ENCODE measurements around the gene SUCO. TPM values are rescaled to one million over a fixed set of nuclear protein-coding genes. Genes with fewer than 3 reads are reported as not detected.

Gene SUCO
- total and polyA plus RNA-seq, 2 donors (not counting 3 experiments of a cell fraction or from before 2014, with no cell fraction given), result 5.1 to 27.2 TPM

DNA sequence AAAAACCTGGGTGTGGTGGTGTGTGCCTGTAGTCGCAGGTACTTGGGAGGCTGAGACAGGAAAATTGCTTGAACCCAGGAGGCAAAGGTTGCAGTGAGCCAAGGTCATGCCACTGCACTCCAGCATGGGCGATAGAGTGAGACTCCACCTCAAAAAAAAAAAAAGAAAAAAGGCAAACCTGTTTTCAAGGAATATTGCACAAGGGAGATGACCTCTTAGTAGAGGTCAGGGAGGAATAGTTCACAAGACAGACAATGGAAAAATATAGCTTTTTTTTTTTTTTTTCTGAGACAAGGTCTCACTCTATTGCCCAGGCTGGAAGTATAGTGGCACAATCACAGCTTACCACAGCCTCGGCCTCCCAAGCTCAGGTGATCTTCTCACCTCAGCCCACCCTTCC is 22.5 kb upstream of the SUCO start:
- Histone ChIP-seq H3K4me1 (ENCODE audit: control insufficient read depth, extremely low read depth, insufficient read depth, low read length) (no peaks in the 10 kb centered on the region), H3K36me3 (ENCODE audit: control insufficient read depth in 2 of 2, extremely low read depth in 1 of 2, insufficient read depth in 2 of 2, low read length in 2 of 2) (no peaks in the 10 kb centered on the region), H3K9me1 (replicated peaks; ENCODE audit: control insufficient read depth, extremely low read depth, insufficient read depth, low read length) (no peaks in the 10 kb centered on the region), H3K9ac (replicated peaks; ENCODE audit: extremely low read depth, insufficient read depth, low read length) (no peak overlapping the region), H3K4me2 (ENCODE audit: insufficient read depth, low read length) (no peak overlapping the region), H3K27ac (ENCODE audit: insufficient read depth, low read depth, low read length) (no peak overlapping the region), H3K4me3 (replicated peaks in 1 of 3; ENCODE audit: insufficient read depth in 1 of 3, low read depth in 1 of 3, low read length in 3 of 3) (no peak overlapping the region), H3K27me3 (ENCODE audit: control insufficient read depth in 2 of 2, insufficient read depth in 2 of 2, low read length in 2 of 2) (peaks cover 0 to 7% of the 10 kb centered on the region in 2 experiments), H4K20me1 (replicated peaks; ENCODE audit: control insufficient read depth, extremely low read depth, insufficient read depth, low read length) (no peaks in the 10 kb centered on the region), H2AFZ (ENCODE audit: low read depth, low read length) (no peak overlapping the region), H3K9me3 (replicated peaks; ENCODE audit: control insufficient read depth, insufficient read depth, low read length) (no peaks in the 10 kb centered on the region), H3K79me2 (ENCODE audit: control insufficient read depth, insufficient read depth, low read length) (no peaks in the 10 kb centered on the region)
- POLR2A ChIA-PET, result interaction anchor here (0.6 kb wide), 1 partner anchor 780 kb away, joined by 3 read pairs; no protein-coding TSS in a partner anchor
- dilution Hi-C loops (cut with MboI; ENCODE audit: extremely low pct_ligation_motif_present, low sequenced_read_pairs), result no loop called here
- no peak for FAIRE-seq
- TF ChIP-seq MYC (IDR thresholded peaks at IDR 0.05; ENCODE audit: low read depth, low read length) (no peak), POLR2A (IDR thresholded peaks at IDR 0.05; ENCODE audit: low read depth, low read length) (no peak), MAX (IDR thresholded peaks at IDR 0.05; ENCODE audit: insufficient read depth, insufficient read length) (no peak), CTCF (IDR thresholded peaks at IDR 0.05; ENCODE audit: extremely low read depth in 1 of 2, insufficient read depth in 1 of 2, low read depth in 1 of 2, low read length in 2 of 2) (no peak), EZH2 (IDR thresholded peaks at IDR 0.05; ENCODE audit: borderline replicate concordance, low read depth, low read length, severe bottlenecking) (no peak), POLR2AphosphoS5 (IDR thresholded peaks at IDR 0.05; ENCODE audit: insufficient read depth, low read depth, low read length) (no peak), JUN (IDR thresholded peaks at IDR 0.05; ENCODE audit: borderline replicate concordance, insufficient read depth, insufficient read length, low read depth) (no peak), GATA2 (IDR thresholded peaks at IDR 0.05; ENCODE audit: insufficient read depth, insufficient read length, low read depth, low read length) (no peak), FOS (IDR thresholded peaks at IDR 0.05; ENCODE audit: borderline replicate concordance, insufficient read depth, low read length) (no peak)
- no TSS peak for BruUV-seq (replicated peaks)
- DNase-seq (ENCODE audit: low read depth, low spot score), result no peak
- CTCF ChIA-PET, result interaction anchor here (0.6 to 1.5 kb wide), 2 partner anchors 9 to 10 kb away, joined by 3 to 4 read pairs; no protein-coding TSS in a partner anchor
- intact Hi-C loops (cut with micrococcal nuclease), result no loop called here
